ENCODE measurements around the gene RPS16. TPM values are rescaled to one million over a fixed set of nuclear protein-coding genes. Genes with fewer than 3 reads are reported as not detected.
"Not testable (repeated sequence)": the region's sequence is repeated elsewhere in the genome, so short reads cannot be mapped to it uniquely, and the experiment has no call there.

Gene RPS16
- total RNA-seq, 1 donor from 2014 or later, result 1,329 TPM

GRCh38 chr19:39467941-39468340 is 32.2 kb upstream of the RPS16 start:
- no peak for FAIRE-seq
- Mint-ChIP-seq H3K36me3 (ENCODE audit: low read depth, unreplicated experiment) (peaks cover 30% of the 10 kb centered on the region), H3K9me3 (ENCODE audit: unreplicated experiment) (no peaks in the 10 kb centered on the region)

GRCh38 chr19:39465956-39466747 is 30.4 kb upstream of the RPS16 start:
- peaks cover 7% of the 10 kb centered on the region for H3K4me1 ChIP-seq (ENCODE audit: insufficient read depth, low read length)
- DNase-seq (ENCODE audit: low read depth) (no peak), FAIRE-seq (no peak)
- no peak overlapping the region for H3K27ac ChIP-seq (ENCODE audit: low read depth, low read length)
- no peaks in the 10 kb centered on the region for H3K9me3 ChIP-seq (ENCODE audit: insufficient read depth, low read depth, low read length)
- Mint-ChIP-seq H3K4me1 (ENCODE audit: low read depth, unreplicated experiment) (peaks cover 3% of the 10 kb centered on the region), H3K27me3 (ENCODE audit: low read depth, unreplicated experiment) (no peaks in the 10 kb centered on the region), H3K9me3 (ENCODE audit: unreplicated experiment) (no peaks in the 10 kb centered on the region), H3K4me3 (ENCODE audit: unreplicated experiment) (no peak overlapping the region), H3K27ac (ENCODE audit: unreplicated experiment) (no peak overlapping the region), H3K36me3 (ENCODE audit: low read depth, unreplicated experiment) (peaks cover 25% of the 10 kb centered on the region)
- no peak overlapping the region for H3K4me3 ChIP-seq (ENCODE audit: insufficient read depth, low read depth, low read length)
- peaks cover 74% of the 10 kb centered on the region for H4K20me1 ChIP-seq (ENCODE audit: insufficient read depth, low read length)
- H3K27me3 ChIP-seq (ENCODE audit: insufficient read depth, low read length), result no peaks in the 10 kb centered on the region
- peaks cover 58% of the 10 kb centered on the region for H3K36me3 ChIP-seq (ENCODE audit: insufficient read depth, low read length)
- no peak overlapping the region for H2AFZ ChIP-seq (ENCODE audit: low read depth, low read length)
- no peak for TF ChIP-seq EZH2 (IDR thresholded peaks at IDR 0.05; ENCODE audit: insufficient read depth, low read length)
- TF ChIP-seq, protein P1, sequence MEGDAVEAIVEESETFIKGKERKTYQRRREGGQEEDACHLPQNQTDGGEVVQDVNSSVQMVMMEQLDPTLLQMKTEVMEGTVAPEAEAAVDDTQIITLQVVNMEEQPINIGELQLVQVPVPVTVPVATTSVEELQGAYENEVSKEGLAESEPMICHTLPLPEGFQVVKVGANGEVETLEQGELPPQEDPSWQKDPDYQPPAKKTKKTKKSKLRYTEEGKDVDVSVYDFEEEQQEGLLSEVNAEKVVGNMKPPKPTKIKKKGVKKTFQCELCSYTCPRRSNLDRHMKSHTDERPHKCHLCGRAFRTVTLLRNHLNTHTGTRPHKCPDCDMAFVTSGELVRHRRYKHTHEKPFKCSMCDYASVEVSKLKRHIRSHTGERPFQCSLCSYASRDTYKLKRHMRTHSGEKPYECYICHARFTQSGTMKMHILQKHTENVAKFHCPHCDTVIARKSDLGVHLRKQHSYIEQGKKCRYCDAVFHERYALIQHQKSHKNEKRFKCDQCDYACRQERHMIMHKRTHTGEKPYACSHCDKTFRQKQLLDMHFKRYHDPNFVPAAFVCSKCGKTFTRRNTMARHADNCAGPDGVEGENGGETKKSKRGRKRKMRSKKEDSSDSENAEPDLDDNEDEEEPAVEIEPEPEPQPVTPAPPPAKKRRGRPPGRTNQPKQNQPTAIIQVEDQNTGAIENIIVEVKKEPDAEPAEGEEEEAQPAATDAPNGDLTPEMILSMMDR (IDR thresholded peaks at IDR 0.05; ENCODE audit: insufficient read depth, low read depth, low read length), result no peak
- H3K4me2 ChIP-seq (ENCODE audit: low read length), result no peak overlapping the region
- peaks cover 16% of the 10 kb centered on the region for H3K79me2 ChIP-seq (ENCODE audit: insufficient read depth, low read length)
- H3K9ac ChIP-seq (ENCODE audit: low read length), result no peak overlapping the region

More at GRCh38 chr19:39467941-39468340, 32.2 kb upstream of the RPS16 start:
- Histone ChIP-seq H3K4me1 (ENCODE audit: insufficient read depth, low read length) (peaks cover 7% of the 10 kb centered on the region), H3K9ac (ENCODE audit: low read length) (no peak overlapping the region), H2AFZ (ENCODE audit: low read depth, low read length) (no peak overlapping the region), H3K27me3 (ENCODE audit: insufficient read depth, low read length) (no peaks in the 10 kb centered on the region), H4K20me1 (ENCODE audit: insufficient read depth, low read length) (peaks cover 77% of the 10 kb centered on the region), H3K4me3 (ENCODE audit: insufficient read depth, low read depth, low read length) (no peak overlapping the region), H3K36me3 (ENCODE audit: insufficient read depth, low read length) (peaks cover 63% of the 10 kb centered on the region), H3K27ac (ENCODE audit: low read depth, low read length) (no peak overlapping the region), H3K9me3 (ENCODE audit: insufficient read depth, low read depth, low read length) (no peaks in the 10 kb centered on the region), H3K79me2 (ENCODE audit: insufficient read depth, low read length) (peaks cover 16% of the 10 kb centered on the region), H3K4me2 (ENCODE audit: low read length) (no peak overlapping the region)
- no peaks in the 10 kb centered on the region for H3K27me3 Mint-ChIP-seq (ENCODE audit: low read depth, unreplicated experiment)
- H3K4me1 Mint-ChIP-seq (ENCODE audit: low read depth, unreplicated experiment), result peaks cover 3% of the 10 kb centered on the region
- H3K4me3 Mint-ChIP-seq (ENCODE audit: unreplicated experiment), result no peak overlapping the region
- DNase-seq (ENCODE audit: low read depth), result no peak
- no peak overlapping the region for H3K27ac Mint-ChIP-seq (ENCODE audit: unreplicated experiment)
- no peak for TF ChIP-seq EZH2 (IDR thresholded peaks at IDR 0.05; ENCODE audit: insufficient read depth, low read length)
- TF ChIP-seq, protein P1 (IDR thresholded peaks at IDR 0.05; ENCODE audit: insufficient read depth, low read depth, low read length), result no peak

GRCh38 chr19:39463403-39463802 is 27.7 kb upstream of the RPS16 start:
- no peaks in the 10 kb centered on the region for H3K9me3 Mint-ChIP-seq (ENCODE audit: unreplicated experiment)
- H3K36me3 Mint-ChIP-seq (ENCODE audit: low read depth, unreplicated experiment), result peaks cover 22% of the 10 kb centered on the region
- no peak overlapping the region for H2AFZ ChIP-seq (ENCODE audit: low read depth, low read length)
- H3K9me3 ChIP-seq (ENCODE audit: insufficient read depth, low read depth, low read length), result no peaks in the 10 kb centered on the region
- peaks cover 54% of the 10 kb centered on the region for H3K36me3 ChIP-seq (ENCODE audit: insufficient read depth, low read length)
- no peaks in the 10 kb centered on the region for H3K27me3 Mint-ChIP-seq (ENCODE audit: low read depth, unreplicated experiment)
- H3K4me3 Mint-ChIP-seq (ENCODE audit: unreplicated experiment), result peak overlapping the region; percentile 6
- FAIRE-seq (no peak), DNase-seq (ENCODE audit: low read depth) (no peak)
- no peak overlapping the region for H3K4me2 ChIP-seq (ENCODE audit: low read length)
- no peak overlapping the region for H3K4me3 ChIP-seq (ENCODE audit: insufficient read depth, low read depth, low read length)
- H4K20me1 ChIP-seq (ENCODE audit: insufficient read depth, low read length), result peaks cover 67% of the 10 kb centered on the region
- no peak overlapping the region for H3K27ac ChIP-seq (ENCODE audit: low read depth, low read length)
- H3K27me3 ChIP-seq (ENCODE audit: insufficient read depth, low read length), result no peaks in the 10 kb centered on the region
- H3K79me2 ChIP-seq (ENCODE audit: insufficient read depth, low read length), result peaks cover 37% of the 10 kb centered on the region
- TF ChIP-seq EZH2 (IDR thresholded peaks at IDR 0.05; ENCODE audit: insufficient read depth, low read length), result no peak
- TF ChIP-seq, protein P1 (IDR thresholded peaks at IDR 0.05; ENCODE audit: insufficient read depth, low read depth, low read length), result no peak
- H3K27ac Mint-ChIP-seq (ENCODE audit: unreplicated experiment), result no peak overlapping the region
- no peak overlapping the region for H3K9ac ChIP-seq (ENCODE audit: low read length)
- H3K4me1 Mint-ChIP-seq (ENCODE audit: low read depth, unreplicated experiment), result no peaks in the 10 kb centered on the region
- no peaks in the 10 kb centered on the region for H3K4me1 ChIP-seq (ENCODE audit: insufficient read depth, low read length)

- not testable (repeated sequence) for H3K4me2 ChIP-seq (ENCODE audit: low read length); H3K27ac ChIP-seq (ENCODE audit: low read depth, low read length); DNase-seq (ENCODE audit: low read depth); H3K36me3 ChIP-seq (ENCODE audit: insufficient read depth, low read length); H3K9me3 Mint-ChIP-seq (ENCODE audit: unreplicated experiment); FAIRE-seq; H3K27me3 ChIP-seq (ENCODE audit: insufficient read depth, low read length); H3K4me3 ChIP-seq (ENCODE audit: insufficient read depth, low read depth, low read length); H2AFZ ChIP-seq (ENCODE audit: low read depth, low read length); H3K9ac ChIP-seq (ENCODE audit: low read length); H3K27ac Mint-ChIP-seq (ENCODE audit: unreplicated experiment); H3K9me3 ChIP-seq (ENCODE audit: insufficient read depth, low read depth, low read length); H3K27me3 Mint-ChIP-seq (ENCODE audit: low read depth, unreplicated experiment)
- Histone ChIP-seq H3K79me2 (ENCODE audit: insufficient read depth, low read length) (peaks cover 97% of the 10 kb centered on the region), H3K4me1 (ENCODE audit: insufficient read depth, low read length) (peaks cover 24% of the 10 kb centered on the region), H4K20me1 (ENCODE audit: insufficient read depth, low read length) (peaks cover 90% of the 10 kb centered on the region)
- Mint-ChIP-seq H3K4me3 (ENCODE audit: unreplicated experiment) (peak overlapping the region; percentile 66), H3K4me1 (ENCODE audit: low read depth, unreplicated experiment) (peaks cover 33% of the 10 kb centered on the region), H3K36me3 (ENCODE audit: low read depth, unreplicated experiment) (peaks cover 24% of the 10 kb centered on the region)
Measured at GRCh38 chr19:39451257-39451656, 15.5 kb upstream of the RPS16 start.
